IPS-18c (cell line): ENCODE measurements around the gene DIO3.

Source experiments
- H3K4me3 ChIP-seq: 2 replicates; pipeline ENCODE4 v1.7.0; 2013; ENCODE audit warnings: low read depth, mild to moderate bottlenecking, low read length, moderate library complexity; ENCODE audit not compliant: insufficient read depth
- H3K9me3 ChIP-seq: one replicate; pipeline ENCODE4 v1.6.1; 2013; ENCODE audit warnings: mild to moderate bottlenecking, low read length, moderate library complexity; ENCODE audit not compliant: control insufficient read depth, insufficient read depth

The DIO3 gene

DNA sequence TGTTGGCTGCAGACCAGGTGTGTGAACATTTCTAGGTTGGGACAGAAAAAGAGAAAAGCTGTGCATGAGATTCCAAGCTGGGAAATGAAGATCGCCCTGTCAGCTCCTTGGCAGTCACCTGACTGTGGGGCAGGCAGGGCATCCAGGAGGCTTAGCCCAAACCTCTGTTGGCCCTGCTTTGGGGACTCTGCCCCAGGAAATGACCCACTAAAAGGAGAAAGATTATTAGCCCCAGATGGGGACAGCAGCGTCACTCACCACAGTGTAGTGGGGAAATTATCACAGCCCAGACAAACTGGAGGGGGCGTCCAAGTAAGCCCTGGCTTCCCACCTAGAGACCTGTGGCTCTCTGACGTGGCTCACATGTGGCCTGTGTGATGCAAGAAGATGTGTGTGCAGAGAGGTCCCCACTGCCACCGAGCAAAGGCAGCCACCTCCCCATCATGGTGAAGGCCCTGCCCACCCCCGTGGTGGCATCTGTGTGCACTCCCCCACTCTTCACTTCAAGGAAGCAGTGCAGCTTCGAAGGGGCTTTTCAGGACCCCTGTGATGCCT, 39.1 kb downstream of the DIO3 start:
- no peaks in the 10 kb centered on the region for H3K9me3 ChIP-seq
- H3K4me3 ChIP-seq = no peak overlapping the region

DNA sequence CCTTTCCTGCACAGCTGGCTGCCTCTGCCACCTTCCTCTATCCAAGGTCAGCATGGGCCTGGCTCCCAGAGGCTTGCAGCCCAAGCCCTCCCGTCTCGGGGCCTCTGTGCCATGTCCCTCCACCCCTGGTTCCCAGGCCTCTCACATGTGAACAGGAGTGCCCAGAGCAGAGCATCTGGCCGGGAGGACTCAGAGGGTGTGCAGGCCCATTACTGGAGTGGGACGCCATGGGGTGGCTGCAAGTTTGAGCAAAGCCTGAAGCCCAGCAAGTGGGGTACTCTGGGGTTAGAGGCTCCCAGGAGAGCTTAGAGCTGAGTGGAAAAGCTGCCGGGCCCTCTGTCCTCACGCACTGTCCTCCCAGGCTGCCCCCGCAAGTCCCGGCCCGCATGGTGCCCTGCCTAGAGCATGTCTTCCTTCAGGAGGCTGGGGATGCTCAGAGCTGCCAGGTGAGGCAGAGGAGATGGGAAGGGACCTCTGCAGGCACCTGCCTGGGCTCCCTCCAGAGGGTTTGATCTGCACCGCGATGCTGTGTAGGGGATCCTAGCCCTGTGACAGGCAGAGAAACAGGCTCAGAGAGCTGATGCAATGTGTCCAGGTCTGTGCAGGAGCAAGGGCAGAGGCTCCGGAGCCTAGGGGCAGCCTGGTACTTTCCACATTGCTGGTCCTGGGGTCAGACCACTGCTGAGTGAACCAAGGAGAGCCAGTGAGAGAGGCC, 39.8 kb downstream of the DIO3 start:
- no peak overlapping the region for H3K4me3 ChIP-seq
- no peaks in the 10 kb centered on the region for H3K9me3 ChIP-seq

GRCh38 chr14:101601606-101602465, 40.5 kb downstream of the DIO3 start:
- H3K4me3 ChIP-seq = no peak overlapping the region
- no peaks in the 10 kb centered on the region for H3K9me3 ChIP-seq

GRCh38 chr14:101602466-101602840, 41.2 kb downstream of the DIO3 start:
- H3K4me3 ChIP-seq = no peak overlapping the region
- no peaks in the 10 kb centered on the region for H3K9me3 ChIP-seq

DNA sequence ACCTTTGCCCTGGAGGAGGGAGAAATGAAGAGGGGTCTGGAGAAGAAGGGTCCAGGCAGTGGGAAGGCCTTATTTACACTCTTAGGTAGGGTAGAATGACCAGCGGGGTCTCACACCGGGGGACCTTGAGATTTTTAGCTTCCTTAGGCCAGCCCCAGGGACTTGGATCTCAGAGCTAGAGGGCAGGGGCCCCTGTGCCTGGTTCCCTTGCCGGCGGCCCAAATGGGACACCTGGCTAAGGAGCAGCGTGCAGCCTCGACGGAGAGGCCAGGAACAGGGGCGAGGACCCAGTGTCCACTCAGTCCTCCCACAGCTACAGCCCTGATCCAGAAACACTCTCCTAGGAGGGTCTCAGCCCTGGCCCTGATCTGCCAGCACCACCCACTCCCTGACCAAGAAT, 41.8 kb downstream of the DIO3 start:
- no peak overlapping the region for H3K4me3 ChIP-seq
- no peaks in the 10 kb centered on the region for H3K9me3 ChIP-seq

DNA sequence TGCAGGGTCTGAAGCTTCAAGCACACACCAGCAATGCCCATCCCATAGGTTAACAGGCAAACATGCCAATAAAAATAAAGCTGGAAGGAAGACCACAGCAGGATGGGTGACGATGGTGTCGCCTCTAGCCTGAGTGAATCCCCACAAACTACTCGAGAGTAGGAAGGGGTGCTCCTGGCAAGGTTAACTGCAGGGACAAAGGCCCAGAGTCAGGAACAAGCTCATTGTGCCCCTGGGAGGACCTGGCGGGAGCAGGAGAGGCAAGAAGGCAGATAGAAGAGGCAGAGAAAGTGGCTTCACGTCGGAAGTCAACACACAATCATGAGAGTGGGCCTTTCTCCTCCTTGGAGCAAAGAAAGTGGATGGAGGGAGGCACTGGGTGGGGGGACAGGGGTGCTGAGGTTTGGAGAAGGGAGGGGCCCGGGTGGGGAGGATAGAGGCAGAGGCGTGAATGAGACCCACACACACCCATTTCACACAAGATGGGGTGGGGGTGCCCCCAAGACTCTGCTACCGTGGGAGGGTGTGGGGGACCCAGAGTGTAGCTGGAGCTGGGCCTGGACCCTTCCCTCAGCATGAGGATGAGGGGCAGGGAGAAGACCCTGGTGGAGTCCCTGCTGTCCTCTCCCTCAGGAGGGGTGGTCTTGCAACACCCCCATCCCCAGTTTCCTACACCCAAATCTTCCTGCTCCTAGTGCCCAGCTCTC, 43.1 kb downstream of the DIO3 start:
- Histone ChIP-seq H3K9me3 (no peaks in the 10 kb centered on the region), H3K4me3 (no peak overlapping the region)

DNA sequence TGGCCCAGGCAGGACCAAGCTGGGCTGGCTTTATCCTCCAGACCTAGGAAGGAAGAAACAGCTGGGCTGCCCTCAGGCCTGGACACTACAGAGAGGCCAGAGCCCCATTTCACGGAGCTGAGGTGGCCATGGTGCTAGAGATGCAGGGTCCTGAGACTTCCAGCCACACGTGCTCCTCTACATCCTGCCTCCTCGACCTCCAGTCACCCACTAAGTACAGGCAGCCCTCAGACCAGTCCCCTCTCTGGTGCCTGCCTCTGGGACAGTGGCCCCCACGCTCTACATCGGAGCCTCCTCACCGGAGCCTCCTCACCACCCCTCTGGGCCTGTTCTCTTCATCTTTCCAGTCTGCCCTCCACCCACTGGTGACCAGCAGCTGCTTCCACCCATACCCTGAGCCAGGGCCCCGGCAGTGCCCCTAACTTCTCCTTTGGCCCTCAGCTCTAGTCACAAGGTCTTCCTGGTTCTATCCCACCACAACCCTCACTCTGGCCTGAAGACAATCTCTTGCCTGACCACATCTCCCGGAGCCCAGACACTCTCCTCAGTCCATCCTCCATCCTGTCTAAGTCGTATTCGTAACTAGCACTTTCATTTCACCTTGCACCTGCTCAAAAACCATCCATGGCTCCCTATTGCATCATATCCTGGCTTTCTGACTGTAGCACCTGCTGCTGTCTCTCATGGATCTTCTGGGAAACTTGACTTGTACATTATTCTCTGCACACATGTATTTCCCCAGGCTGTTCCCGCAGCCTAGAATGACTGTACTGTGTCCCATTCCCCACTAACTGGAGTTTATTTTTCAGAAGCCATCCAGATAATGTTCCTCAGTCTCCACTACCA, 43.9 kb downstream of the DIO3 start:
- Histone ChIP-seq H3K9me3 (no peaks in the 10 kb centered on the region), H3K4me3 (no peak overlapping the region)

DNA sequence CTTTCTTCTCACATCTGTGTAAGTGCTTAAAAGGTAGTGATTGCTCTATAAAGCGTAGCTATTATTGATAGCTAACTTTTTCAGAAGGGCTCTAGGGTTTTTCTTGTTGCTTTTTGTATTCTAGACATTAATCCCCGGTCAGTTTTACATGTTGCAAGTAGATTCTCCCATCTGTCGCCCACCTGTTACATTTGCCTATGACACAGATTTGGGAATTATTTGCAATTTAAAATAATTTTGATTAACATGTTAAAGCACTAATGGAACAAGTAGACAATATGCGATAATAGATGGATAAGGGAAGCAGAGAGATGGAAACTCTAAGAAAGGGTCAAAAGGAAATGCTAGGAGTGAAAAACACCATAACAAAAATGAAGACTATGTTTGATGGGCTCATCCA, 44.5 kb downstream of the DIO3 start:
- Histone ChIP-seq H3K4me3 (no peak overlapping the region), H3K9me3 (no peaks in the 10 kb centered on the region)
